ENCODE results near the gene GRAMD4.

GRAMD4 gene

GRCh38 chr22:46674906-46675305 is 54.7 kb downstream of the GRAMD4 start:
- no peak for DNase-seq

GRCh38 chr22:46675479-46675878 is 55.3 kb downstream of the GRAMD4 start:
- DNase-seq: no peak

- DNase-seq: no peak
Observed at GRCh38 chr22:46675938-46676337, 55.8 kb downstream of the GRAMD4 start.

DNA sequence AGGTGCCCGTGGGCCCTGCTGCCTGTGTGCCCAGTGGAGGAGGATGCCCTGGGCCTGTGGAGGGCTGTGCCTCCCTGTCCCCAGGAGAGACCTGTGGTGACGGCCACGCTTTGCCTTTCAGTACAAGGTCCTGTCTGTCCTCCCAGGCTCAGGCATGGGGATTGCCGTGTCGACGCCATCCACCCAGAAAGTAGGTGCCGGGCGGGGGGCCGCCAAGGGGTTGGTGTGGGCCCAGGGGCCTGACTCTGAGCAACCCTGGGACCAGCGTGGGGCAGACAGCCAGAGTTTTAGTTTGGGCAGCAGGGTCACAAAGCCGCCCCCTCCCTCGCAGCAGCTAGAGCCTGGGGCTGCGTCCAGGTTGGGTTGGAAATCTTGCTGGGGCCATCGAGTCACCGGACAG is 56.3 kb downstream of the GRAMD4 start:
- no peak for DNase-seq

GRCh38 chr22:46676881-46677280 is 56.7 kb downstream of the GRAMD4 start:
- DNase-seq: no peak

DNA sequence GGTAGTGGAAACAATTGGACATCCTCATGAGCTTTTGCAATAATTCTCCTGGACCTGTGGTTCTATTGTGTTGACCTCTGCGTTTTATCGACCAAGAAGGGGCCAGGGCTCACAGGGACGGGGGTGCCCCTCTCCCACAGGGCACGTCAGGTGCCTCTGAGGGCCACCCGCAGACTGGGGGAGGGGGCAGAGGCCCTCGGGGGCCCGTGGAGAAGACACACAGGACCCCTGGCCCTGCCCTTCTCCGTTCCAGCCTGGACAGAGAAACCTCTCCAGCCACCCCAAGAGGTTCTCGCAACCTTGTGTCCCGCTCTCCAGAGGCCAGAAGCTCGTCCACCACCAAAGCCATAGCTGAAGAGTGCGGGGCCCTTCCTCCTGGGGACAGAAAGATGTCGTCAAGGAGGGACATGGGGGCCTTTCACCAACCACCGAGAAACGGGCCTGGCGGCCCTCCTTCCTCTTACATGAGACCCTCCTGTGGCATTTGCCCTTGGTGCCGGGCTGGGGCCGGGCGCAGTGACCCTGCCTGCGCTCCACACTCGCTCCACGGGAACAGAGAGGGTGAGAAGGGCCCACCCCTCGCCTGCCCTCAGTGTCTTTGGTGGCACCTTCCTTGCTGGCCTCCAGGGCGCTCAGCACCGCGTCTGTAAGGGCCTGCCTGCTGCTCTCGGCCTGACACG is 57.3 kb downstream of the GRAMD4 start:
- no peak for DNase-seq

GRCh38 chr22:46678003-46678657 is 57.9 kb downstream of the GRAMD4 start:
- no peak for DNase-seq

DNA sequence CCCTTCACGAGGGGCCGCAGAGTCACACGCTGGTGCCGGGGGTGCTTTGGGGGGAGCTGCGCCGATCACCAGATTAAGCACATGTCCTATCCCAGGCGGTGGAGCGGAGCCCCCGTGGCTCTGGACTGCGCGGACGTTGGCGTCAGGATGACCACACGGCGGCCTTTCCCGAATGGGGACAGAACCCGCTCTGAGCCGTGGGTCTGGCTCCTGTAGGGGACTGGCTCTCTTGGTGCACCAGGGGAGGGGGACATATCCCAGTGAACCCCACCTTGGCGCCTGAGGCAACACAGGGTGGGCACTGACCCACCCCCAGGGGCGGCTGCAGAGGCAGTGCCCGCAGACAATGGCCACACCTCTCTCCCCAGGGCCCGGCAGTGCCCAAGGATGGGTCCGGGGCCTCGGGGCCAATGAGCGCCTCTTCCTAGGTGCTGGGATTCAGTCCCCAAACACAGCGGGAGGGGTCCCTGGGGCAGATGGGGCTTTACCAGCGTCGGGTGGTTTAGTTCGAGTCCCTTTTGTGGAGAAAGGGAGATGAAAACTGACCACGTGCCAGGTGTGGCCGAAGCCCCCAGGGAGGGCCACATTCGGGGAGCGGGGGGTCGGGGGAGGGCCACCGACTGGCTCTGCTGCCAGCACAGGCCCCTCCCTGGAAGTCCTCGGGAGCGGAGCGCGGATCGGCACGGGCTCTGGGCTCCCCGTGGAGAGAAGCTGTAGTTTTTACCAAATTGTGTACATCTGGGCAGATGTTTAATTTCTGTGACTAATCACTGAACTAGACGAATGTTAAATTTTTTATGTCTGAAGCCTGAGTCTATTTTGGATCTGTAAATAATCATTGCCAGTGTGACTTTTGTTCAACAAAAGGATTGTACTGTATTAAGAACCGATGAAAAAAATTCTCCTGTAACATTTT is 58.9 kb downstream of the GRAMD4 start:
- DNase-seq: no peak

GRCh38 chr22:46679706-46680269 is 59.6 kb downstream of the GRAMD4 start:
- DNase-seq: no peak

- DNase-seq: no peak
Observed at GRCh38 chr22:46681010-46681409, 60.8 kb downstream of the GRAMD4 start.

DNA sequence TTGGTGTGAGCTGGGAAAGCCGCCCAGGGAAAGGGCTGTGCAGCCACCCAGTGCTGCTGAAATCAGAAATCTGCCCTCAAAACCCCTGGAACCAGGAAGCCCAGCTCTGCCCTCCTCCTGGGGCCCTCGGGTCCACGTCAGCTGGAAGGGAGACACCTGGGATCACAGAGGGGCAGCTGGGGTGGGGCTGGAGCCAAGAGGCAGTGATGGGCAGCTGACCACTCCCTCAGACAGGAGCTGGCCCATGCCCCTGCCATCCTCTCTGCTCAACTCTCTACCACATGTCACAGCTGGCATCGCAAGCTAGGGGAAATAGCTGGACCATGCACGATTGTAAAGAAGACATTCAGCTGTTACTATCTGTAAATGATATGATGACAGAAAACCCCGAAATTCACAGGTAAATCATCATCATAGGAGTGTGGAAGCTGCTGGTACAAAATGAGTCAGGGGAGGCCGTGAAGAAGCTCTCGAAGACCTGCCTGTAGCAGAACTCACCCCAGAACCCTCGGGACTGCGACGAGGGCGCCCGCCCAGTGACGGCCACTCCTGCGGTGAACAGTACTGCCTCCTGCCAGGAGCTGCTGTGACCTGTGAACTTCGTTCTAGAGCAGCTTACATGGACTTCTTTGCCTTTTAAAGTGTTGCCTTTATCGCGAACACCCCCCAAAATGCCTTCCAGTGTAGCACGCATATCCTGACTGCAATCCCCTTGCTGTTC is 62.0 kb downstream of the GRAMD4 start:
- no peak for DNase-seq

GRCh38 chr22:46684706-46685105 is 64.5 kb downstream of the GRAMD4 start:
- DNase-seq: no peak

GRCh38 chr22:46686221-46687047 is 66.2 kb downstream of the GRAMD4 start:
- no peak for DNase-seq

GRCh38 chr22:46687048-46687444 is 66.9 kb downstream of the GRAMD4 start:
- DNase-seq: no peak

DNA sequence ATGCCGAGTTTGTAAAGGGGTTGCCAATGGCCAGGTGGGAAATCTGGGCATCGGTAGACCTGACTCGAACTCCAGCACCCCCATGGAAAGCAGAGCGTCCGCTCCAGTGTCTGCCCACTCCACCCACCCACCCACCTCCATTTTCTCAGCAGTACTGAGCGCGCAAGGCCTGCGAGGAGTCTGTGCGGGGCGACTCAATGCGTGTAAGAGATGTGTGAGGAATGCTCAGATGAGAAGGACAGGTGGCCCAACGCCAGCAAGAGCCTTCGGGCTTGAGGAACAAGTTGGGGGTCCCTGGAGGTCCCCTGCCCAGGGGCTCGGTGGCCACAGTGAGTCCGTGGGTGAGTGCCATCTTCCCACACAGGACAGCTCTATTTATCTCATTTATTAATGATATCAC is 67.3 kb downstream of the GRAMD4 start:
- DNase-seq: no peak

GRCh38 chr22:46688949-46689348 is 68.8 kb downstream of the GRAMD4 start:
- no peak for DNase-seq

- DNase-seq: no peak
Observed at GRCh38 chr22:46690146-46690545, 70.0 kb downstream of the GRAMD4 start.

GRCh38 chr22:46691571-46691970 is 71.4 kb downstream of the GRAMD4 start:
- no peak for DNase-seq

DNA sequence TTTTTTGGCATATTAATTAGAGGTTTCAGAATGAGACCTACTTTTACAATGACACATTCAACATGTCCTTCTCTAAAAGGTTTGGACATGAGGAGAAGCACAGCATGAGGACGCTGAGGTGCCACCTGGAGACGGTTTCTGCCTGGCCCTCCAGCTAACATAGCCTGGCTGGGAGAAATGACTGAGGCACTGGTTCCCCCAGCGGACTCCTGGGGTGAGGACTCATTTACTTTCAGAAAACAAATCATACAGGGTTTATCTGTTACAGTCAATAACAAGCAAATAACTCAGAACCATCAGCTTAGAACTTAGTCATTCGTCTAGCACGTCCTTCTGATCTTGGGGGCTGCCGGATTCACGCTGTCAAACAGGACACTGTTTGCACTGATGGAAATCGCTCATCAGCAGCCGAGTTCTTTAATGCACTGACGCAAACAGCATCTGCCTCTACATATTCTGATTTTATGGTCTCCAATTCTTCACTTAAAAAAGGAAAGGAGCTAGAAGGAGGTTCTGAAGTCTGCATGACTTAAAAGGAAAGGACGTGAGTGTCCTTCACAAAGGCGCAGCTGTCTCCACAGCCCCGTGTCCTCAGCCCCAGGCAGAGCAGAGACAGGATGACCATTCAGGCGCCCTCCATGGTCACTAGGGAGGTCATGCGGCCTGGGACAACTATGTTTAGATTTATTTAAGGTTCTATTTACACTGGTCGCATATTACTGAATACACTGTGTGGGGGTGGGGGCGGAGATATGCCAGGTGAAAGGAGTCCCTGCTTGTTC is 73.6 kb downstream of the GRAMD4 start:
- DNase-seq: no peak

- DNase-seq: no peak
Observed at GRCh38 chr22:46694416-46695170, 74.4 kb downstream of the GRAMD4 start.
